IMR-90 (cell line): Measurements from ENCODE around the gene POLR3E. TPM values are rescaled to one million over a fixed set of nuclear protein-coding genes. Genes with fewer than 3 reads are reported as not detected.

Experiments
- ATAC-seq: fragments of 200-7000 bp; cut with Tn5 transposase; 2 replicates; pipeline ENCODE4 v1.9.1; 2020; ENCODE audit warnings: low read depth, mild to moderate bottlenecking, moderate library complexity
- BruUV-seq: library from RNA; stranded (reverse); fragments of 400-500 nt; replicated peaks from 2 replicates; lab custom pipeline; 2021; lab: Mats Ljungman, UMichigan
- CTCF ChIA-PET: fragments of 300-600 bp; formaldehyde crosslinking; extraction: SDS; loops from one replicate; lab custom pipeline; 2021; ENCODE audit warnings: antibody characterized with exemption; lab: Yijun Ruan, JAX
- POLR2A ChIA-PET: fragments of 300-600 bp; sonication (Branson Sonifier 250); formaldehyde crosslinking; loops from one replicate; lab custom pipeline; 2022; ENCODE audit warnings: antibody characterized with exemption; ENCODE audit not compliant: unreplicated experiment; lab: Charles Lee
- DNase-seq: peaks from one replicate; pipeline ENCODE4 v3.0.0; 2013
- H2AFZ ChIP-seq: replicated peaks from 2 replicates; pipeline ENCODE3; 2013; ENCODE audit warnings: low read length, mild to moderate bottlenecking; ENCODE audit not compliant: poor library complexity
- H2AK5ac ChIP-seq: 2 replicates; pipeline ENCODE4 v1.6.1; 2013; ENCODE audit warnings: low read depth, low read length, inconsistent platforms
- H2AK9ac ChIP-seq: replicated peaks from 2 replicates; pipeline ENCODE3; 2013; ENCODE audit warnings: mild to moderate bottlenecking, low read depth, low read length, moderate library complexity; ENCODE audit not compliant: poor library complexity
- H2BK120ac ChIP-seq: 2 replicates; pipeline ENCODE4 v1.6.1; 2013; ENCODE audit warnings: low read depth, low read length, inconsistent platforms
- H2BK15ac ChIP-seq: 3 replicates; pipeline ENCODE4 v1.6.1; 2013; ENCODE audit warnings: low read depth, low read length, inconsistent platforms
- H2BK20ac ChIP-seq: 2 replicates; pipeline ENCODE4 v1.6.1; 2013; ENCODE audit warnings: low read depth, mild to moderate bottlenecking, inconsistent platforms, low read length, moderate library complexity
- H2BK5ac ChIP-seq: 2 replicates; pipeline ENCODE4 v1.6.1; 2013; ENCODE audit warnings: mild to moderate bottlenecking, low read depth, low read length, inconsistent platforms; ENCODE audit not compliant: poor library complexity, severe bottlenecking
- H3K14ac ChIP-seq: replicated peaks from 2 replicates; pipeline ENCODE4 v1.6.1; 2013; ENCODE audit warnings: low read depth, low read length, inconsistent platforms
- H3K18ac ChIP-seq: 2 replicates; pipeline ENCODE4 v1.6.1; 2013; ENCODE audit warnings: low read depth, low read length, control low read depth
- H3K23ac ChIP-seq: 2 replicates; pipeline ENCODE4 v1.6.1; 2013; ENCODE audit warnings: low read depth, low read length, inconsistent platforms
- H3K27ac ChIP-seq: 2 replicates; pipeline ENCODE4 v1.5.1; 2013; ENCODE audit warnings: mild to moderate bottlenecking, control low read depth, low read length; ENCODE audit not compliant: insufficient read depth
- H3K27me3 ChIP-seq: 2 replicates; pipeline ENCODE4 v1.6.1; 2013; ENCODE audit warnings: low read length; ENCODE audit not compliant: control insufficient read depth, insufficient read depth
- H3K36me3 ChIP-seq: 2 replicates; pipeline ENCODE4 v1.6.1; 2013; ENCODE audit warnings: low read length, mixed read lengths; ENCODE audit not compliant: control insufficient read depth, insufficient read depth
- H3K4ac ChIP-seq: 2 replicates; pipeline ENCODE4 v1.6.1; 2013; ENCODE audit warnings: low read depth, low read length, inconsistent platforms
- H3K4me1 ChIP-seq: 2 replicates; pipeline ENCODE4 v1.6.1; 2013; ENCODE audit warnings: low read length, mixed read lengths; ENCODE audit not compliant: control insufficient read depth, insufficient read depth
- H3K4me2 ChIP-seq: 2 replicates; pipeline ENCODE4 v1.6.1; 2013; ENCODE audit warnings: low read depth, mild to moderate bottlenecking, control low read depth, low read length, moderate library complexity
- H3K4me3 ChIP-seq: 2 replicates; pipeline ENCODE4 v1.5.1; 2013; ENCODE audit warnings: low read depth, mild to moderate bottlenecking, control low read depth, low read length, moderate library complexity; ENCODE audit not compliant: insufficient read depth
- H3K56ac ChIP-seq: 2 replicates; pipeline ENCODE4 v1.6.1; 2013; ENCODE audit warnings: low read length, inconsistent platforms; ENCODE audit not compliant: insufficient read depth; ENCODE audit errors: extremely low read depth
- H3K79me1 ChIP-seq, 2 experiments: 2 replicates each; pipeline ENCODE4 v1.6.1; 2013; ENCODE audit warnings: low read length in 2 of 2, inconsistent platforms in 1 of 2, low read depth in 1 of 2
- H3K9ac ChIP-seq: 2 replicates; pipeline ENCODE4 v1.6.1; 2013; ENCODE audit warnings: low read depth, low read length, control low read depth
- H3K9me1 ChIP-seq: 2 replicates; pipeline ENCODE4 v1.6.1; 2013; ENCODE audit warnings: low read length, inconsistent platforms; ENCODE audit not compliant: insufficient read depth
- H3K9me3 ChIP-seq: 2 replicates; pipeline ENCODE4 v1.6.1; 2013; ENCODE audit warnings: low read length; ENCODE audit not compliant: control insufficient read depth, insufficient read depth
- H4K20me1 ChIP-seq: 2 replicates; pipeline ENCODE4 v1.6.1; 2013; ENCODE audit warnings: low read length, inconsistent platforms; ENCODE audit not compliant: insufficient read depth
- H4K5ac ChIP-seq: 2 replicates; pipeline ENCODE4 v1.6.1; 2013; ENCODE audit warnings: mild to moderate bottlenecking, low read depth, low read length, control low read depth
- H4K8ac ChIP-seq, 2 experiments: 2 replicates each; pipeline ENCODE4 v1.6.1; 2013; ENCODE audit warnings: low read depth in 2 of 2, low read length in 2 of 2, control low read depth in 1 of 2, inconsistent platforms in 1 of 2
- H4K91ac ChIP-seq: 2 replicates; pipeline ENCODE4 v1.6.1; 2013; ENCODE audit warnings: low read depth, low read length, inconsistent platforms; ENCODE audit not compliant: insufficient read depth
- RAD21 ChIP-seq: IDR thresholded peaks from 2 replicates; pipeline ENCODE4 v1.6.1; 2012; ENCODE audit warnings: low read length, improper control_type of control experiment
- RCOR1 ChIP-seq: IDR thresholded peaks from 2 replicates; pipeline ENCODE4 v1.6.1; 2012; ENCODE audit warnings: mild to moderate bottlenecking, low read length, improper control_type of control experiment; ENCODE audit not compliant: insufficient replicate concordance
- WGBS, 2 experiments: methylation state at CpG; one replicate each; pipeline versions ENCODE4 v1.1.5 to v1.1.7; 2013; ENCODE audit warnings: missing lambda C conversion rate in 2 of 2; ENCODE audit not compliant: insufficient read length in 1 of 2; ENCODE audit errors: extremely low coverage in 2 of 2; 5-methylcytosine and 5-hydroxymethylcytosine counted together
- dilution Hi-C: fragments of 300-500 bp; cut with HindIII; formaldehyde crosslinking; loops from one replicate; pipeline ENCODE4 v1.14.3; 2018; ENCODE audit warnings: low sequenced_read_pairs; ENCODE audit not compliant: unreplicated experiment
- in situ Hi-C: fragments of 300-500 bp; cut with MboI; formaldehyde crosslinking; loops from 3 replicates; pipeline ENCODE4 v1.14.3; 2019; ENCODE audit warnings: low sequenced_read_pairs, inconsistent platforms, mixed read lengths
- intact Hi-C: fragments of 100-400 bp; cut with micrococcal nuclease; formaldehyde crosslinking; loops from 2 replicates; pipeline ENCODE4 v1.10.0; 2022
- polyA plus RNA-seq, 3 experiments: library from polyadenylated mRNA; depleted of rRNA; stranded (reverse); fragments of >200 nt; gene quantifications; 2 replicates each; pipeline ENCODE4 v1.2.3, GENCODE V29; 2012; ENCODE audit warnings: low replicate concordance in 1 of 3
- total RNA-seq: library from RNA; depleted of rRNA; stranded (reverse); fragments of >200 nt; gene quantifications from 2 replicates; pipeline ENCODE4 v1.2.3, GENCODE V29; 2012

Gene POLR3E
- total and polyA plus RNA-seq, 2 of the 4 experiments (the other 2 are of a cell fraction): 19.9 to 46.0 TPM

GRCh38 chr16:22373662-22374310, 76.6 kb downstream of the POLR3E start:
- peak overlapping the region; percentile 86 for H2BK5ac ChIP-seq
- peak overlapping the region; percentile 96 for H2AFZ ChIP-seq
- H3K4ac ChIP-seq: peak overlapping the region; percentile 92
- ChIA-PET CTCF (no interaction called here), POLR2A (no interaction called here)
- H2BK20ac ChIP-seq: no peak overlapping the region
- peak; percentile 3; the same call in 1 of the 2 replicates for ATAC-seq
- 0 out of 2 replicates have a peak, but pooled peaks have one; percentile 11 for TF ChIP-seq RAD21
- TF ChIP-seq RCOR1: no peak
- in situ Hi-C loops (no loop called here), intact Hi-C loops (loop anchor here (1.0 kb wide), 1 partner anchor 14 kb away; no protein-coding TSS in a partner anchor), dilution Hi-C loops (no loop called here)
- H4K20me1 ChIP-seq: peaks cover 47% of the 10 kb centered on the region
- H3K9me1 ChIP-seq: peaks cover 7% of the 10 kb centered on the region
- peaks cover 11% of the 10 kb centered on the region for H3K4me1 ChIP-seq
- H3K9ac ChIP-seq: peak overlapping the region; percentile 97
- peak overlapping the region; percentile 69; the same call in 1 of the 3 replicates for H2BK15ac ChIP-seq
- peaks cover 16% of the 10 kb centered on the region for H3K36me3 ChIP-seq
- H3K27ac ChIP-seq: peak overlapping the region; percentile 91
- H3K56ac ChIP-seq: peak overlapping the region; percentile 37
- H4K5ac ChIP-seq: peak overlapping the region; percentile 33
- peak overlapping the region; percentile 91 for H3K4me2 ChIP-seq
- peak overlapping the region; percentile 70 for H2BK120ac ChIP-seq
- H3K18ac ChIP-seq: peak overlapping the region; percentile 67
- peak overlapping the region; percentile 92 for H2AK9ac ChIP-seq
- H3K23ac ChIP-seq: peak overlapping the region; percentile 68
- H4K91ac ChIP-seq: peak overlapping the region; percentile 81
- peak overlapping the region; percentile 66 for H3K4me3 ChIP-seq
- WGBS, 2 experiments: no CpG with 5 or more reads among the region's 51 CpGs
- no peaks in the 10 kb centered on the region for H3K27me3 ChIP-seq
- no peak for DNase-seq
- no TSS peak for BruUV-seq
- peak overlapping the region; percentile 98 for H3K14ac ChIP-seq
- peak overlapping the region; percentile 92 for H2AK5ac ChIP-seq
- H3K9me3 ChIP-seq: no peaks in the 10 kb centered on the region
- peaks cover 6 to 34% of the 10 kb centered on the region in 2 experiments; a peak in 3 of 4 replicates for H3K79me1 ChIP-seq
- H4K8ac ChIP-seq: peak overlapping the region; percentile 78 to 80
